ENCODE data around the gene CARS1. TPM values are rescaled to one million over a fixed set of nuclear protein-coding genes. Genes with fewer than 3 reads are reported as not detected.
A peak's percentile ranks its signal among the peaks of the same experiment; 100 is the strongest.

CARS1 gene
- total RNA-seq, 1 donor from 2014 or later = 59.2 TPM

- Mint-ChIP-seq H3K27me3 (ENCODE audit: low read depth) (no peaks in the 10 kb centered on the region), H3K27ac (ENCODE audit: unreplicated experiment) (no peak overlapping the region), H3K4me1 (no peaks in the 10 kb centered on the region), H3K4me3 (no peak overlapping the region), H3K36me3 (ENCODE audit: low read depth) (no peaks in the 10 kb centered on the region), H3K9me3 (no peaks in the 10 kb centered on the region)
- TF ChIP-seq CTCF (conservative IDR thresholded peaks at IDR 0.05) = no peak
- DNase-seq (ENCODE audit: low read depth, low spot score) = no peak
Observed at GRCh38 chr11:3010521-3011275, 46.5 kb downstream of the CARS1 start.

- Mint-ChIP-seq H3K36me3 (ENCODE audit: low read depth) (no peaks in the 10 kb centered on the region), H3K9me3 (no peaks in the 10 kb centered on the region), H3K4me1 (no peaks in the 10 kb centered on the region), H3K4me3 (no peak overlapping the region), H3K27me3 (ENCODE audit: low read depth) (no peaks in the 10 kb centered on the region), H3K27ac (ENCODE audit: unreplicated experiment) (peak overlapping the region; percentile 57)
- no peak for TF ChIP-seq CTCF (conservative IDR thresholded peaks at IDR 0.05)
- no peak for DNase-seq (ENCODE audit: low read depth, low spot score)
Observed at GRCh38 chr11:3010004-3010403, 47.2 kb downstream of the CARS1 start.

- no peaks in the 10 kb centered on the region for H3K4me1 Mint-ChIP-seq
- no peaks in the 10 kb centered on the region for H3K36me3 Mint-ChIP-seq (ENCODE audit: low read depth)
- no peak for TF ChIP-seq CTCF (conservative IDR thresholded peaks at IDR 0.05)
- H3K9me3 Mint-ChIP-seq = no peaks in the 10 kb centered on the region
- DNase-seq (ENCODE audit: low read depth, low spot score) = no peak
- peak overlapping the region; percentile 57 for H3K27ac Mint-ChIP-seq (ENCODE audit: unreplicated experiment)
- no peak overlapping the region for H3K4me3 Mint-ChIP-seq
- H3K27me3 Mint-ChIP-seq (ENCODE audit: low read depth) = no peaks in the 10 kb centered on the region
Observed at GRCh38 chr11:3009481-3009880, 47.7 kb downstream of the CARS1 start.

GRCh38 chr11:3008746-3009336, 48.4 kb downstream of the CARS1 start:
- no peak for TF ChIP-seq CTCF (conservative IDR thresholded peaks at IDR 0.05)
- Mint-ChIP-seq H3K27me3 (ENCODE audit: low read depth) (no peaks in the 10 kb centered on the region), H3K4me1 (no peaks in the 10 kb centered on the region), H3K27ac (ENCODE audit: unreplicated experiment) (no peak overlapping the region), H3K9me3 (no peaks in the 10 kb centered on the region), H3K36me3 (ENCODE audit: low read depth) (no peaks in the 10 kb centered on the region), H3K4me3 (no peak overlapping the region)
- no peak for DNase-seq (ENCODE audit: low read depth, low spot score)

- TF ChIP-seq CTCF (conservative IDR thresholded peaks at IDR 0.05) = no peak
- H3K27me3 Mint-ChIP-seq (ENCODE audit: low read depth) = no peaks in the 10 kb centered on the region
- no peak overlapping the region for H3K4me3 Mint-ChIP-seq
- H3K4me1 Mint-ChIP-seq = no peaks in the 10 kb centered on the region
- no peaks in the 10 kb centered on the region for H3K36me3 Mint-ChIP-seq (ENCODE audit: low read depth)
- no peak overlapping the region for H3K27ac Mint-ChIP-seq (ENCODE audit: unreplicated experiment)
- H3K9me3 Mint-ChIP-seq = no peaks in the 10 kb centered on the region
- no peak for DNase-seq (ENCODE audit: low read depth, low spot score)
Observed at GRCh38 chr11:3007404-3008010, 49.7 kb downstream of the CARS1 start.
